GM23248 (cell line): ENCODE data around the gene MRPS31. TPM values are rescaled to one million over a fixed set of nuclear protein-coding genes. Genes with fewer than 3 reads are reported as not detected.

ENCODE experiments used
- DNase-seq: peaks from one replicate; pipeline ENCODE4 v3.0.0-alpha.2; 2015
- H2AFZ ChIP-seq: fragments of 200-600 bp; sonication (generic); 2 replicates; pipeline ENCODE4 v1.6.1; 2016; ENCODE audit warnings: antibody characterized with exemption
- H3F3A ChIP-seq: fragments of 200-600 bp; sonication (generic); 2 replicates; pipeline ENCODE4 v1.6.1; 2016; ENCODE audit warnings: mild to moderate bottlenecking, antibody characterized with exemption, mixed run types; ENCODE audit not compliant: insufficient read depth
- H3K27ac ChIP-seq: fragments of 200-600 bp; sonication (generic); 2 replicates; pipeline ENCODE4 v1.5.1; 2016; ENCODE audit warnings: mild to moderate bottlenecking
- H3K27me3 ChIP-seq: fragments of 200-600 bp; sonication (generic); replicated peaks from 2 replicates; pipeline ENCODE4 v1.6.1; 2016; ENCODE audit warnings: mild to moderate bottlenecking; ENCODE audit not compliant: insufficient read depth
- H3K36me3 ChIP-seq: fragments of 200-600 bp; sonication (generic); 2 replicates; pipeline ENCODE4 v1.6.1; 2016; ENCODE audit warnings: low read depth, mild to moderate bottlenecking
- H3K4me1 ChIP-seq: fragments of 200-600 bp; sonication (generic); 2 replicates; pipeline ENCODE4 v1.6.1; 2016; ENCODE audit warnings: mild to moderate bottlenecking; ENCODE audit not compliant: insufficient read depth
- H3K4me2 ChIP-seq: fragments of 200-600 bp; sonication (generic); one replicate; pipeline ENCODE4 v1.6.1; 2016; ENCODE audit warnings: mild to moderate bottlenecking; ENCODE audit not compliant: unreplicated experiment
- H3K4me3 ChIP-seq: fragments of 200-600 bp; sonication (generic); 2 replicates; pipeline ENCODE4 v1.5.1; 2016; ENCODE audit warnings: mild to moderate bottlenecking
- H3K79me2 ChIP-seq: fragments of 200-600 bp; sonication (generic); 2 replicates; pipeline ENCODE4 v1.6.1; 2016; ENCODE audit warnings: mild to moderate bottlenecking; ENCODE audit not compliant: insufficient read depth
- H3K9ac ChIP-seq: fragments of 200-600 bp; sonication (generic); 2 replicates; pipeline ENCODE4 v1.6.1; 2016; ENCODE audit warnings: mild to moderate bottlenecking
- H3K9me2 ChIP-seq: fragments of 200-600 bp; sonication (generic); 2 replicates; pipeline ENCODE4 v1.6.1; 2016; ENCODE audit warnings: mixed run types, mild to moderate bottlenecking, moderate library complexity; ENCODE audit not compliant: insufficient read depth
- H3K9me3 ChIP-seq: fragments of 200-600 bp; sonication (generic); one replicate; pipeline ENCODE4 v1.6.1; 2017; ENCODE audit warnings: low read depth
- H4K20me1 ChIP-seq: fragments of 200-600 bp; sonication (generic); 2 replicates; pipeline ENCODE4 v1.6.0; 2016; ENCODE audit not compliant: insufficient read depth
- EZH2 ChIP-seq: fragments of 200-600 bp; sonication (generic); IDR thresholded peaks from 2 replicates; pipeline ENCODE4 v1.6.1; 2018; ENCODE audit warnings: antibody characterized with exemption, mild to moderate bottlenecking; ENCODE audit not compliant: insufficient read depth, poor library complexity, severe bottlenecking
- EZH2phosphoT487 ChIP-seq: fragments of 200-600 bp; sonication (generic); IDR thresholded peaks from 2 replicates; pipeline ENCODE4 v1.6.1; 2018; ENCODE audit warnings: antibody characterized with exemption, moderate library complexity, mild to moderate bottlenecking, low read depth; ENCODE audit not compliant: insufficient read depth
- WGBS, 2 experiments: methylation state at CpG; one replicate each; pipeline ENCODE4 v1.1.6; 2015 to 2017; ENCODE audit warnings: low lambda C conversion rate in 2 of 2, low coverage in 1 of 2; ENCODE audit errors: missing lambda C conversion rate in 2 of 2; 5-methylcytosine and 5-hydroxymethylcytosine counted together
- in situ Hi-C: fragments of 300-500 bp; cut with MboI; formaldehyde crosslinking; loops from 2 replicates; pipeline ENCODE4 v1.15.0; 2020
- polyA plus RNA-seq: library from polyadenylated mRNA; unstranded; fragments of >200 nt; fragmentation: Nextera tagmentation; extraction: Ambion mirVana; gene quantifications from 2 replicates; pipeline ENCODE4 v1.2.1, GENCODE V29; 2016
- total RNA-seq: library from RNA; depleted of rRNA; stranded (reverse); fragments of >200 nt; shearing (Covaris generic); gene quantifications from 2 replicates; pipeline ENCODE4 v1.2.3, GENCODE V29; 2014

MRPS31 gene
- total and polyA plus RNA-seq, 2 experiments from 2014 or later: 9.8 to 16.6 TPM

DNA sequence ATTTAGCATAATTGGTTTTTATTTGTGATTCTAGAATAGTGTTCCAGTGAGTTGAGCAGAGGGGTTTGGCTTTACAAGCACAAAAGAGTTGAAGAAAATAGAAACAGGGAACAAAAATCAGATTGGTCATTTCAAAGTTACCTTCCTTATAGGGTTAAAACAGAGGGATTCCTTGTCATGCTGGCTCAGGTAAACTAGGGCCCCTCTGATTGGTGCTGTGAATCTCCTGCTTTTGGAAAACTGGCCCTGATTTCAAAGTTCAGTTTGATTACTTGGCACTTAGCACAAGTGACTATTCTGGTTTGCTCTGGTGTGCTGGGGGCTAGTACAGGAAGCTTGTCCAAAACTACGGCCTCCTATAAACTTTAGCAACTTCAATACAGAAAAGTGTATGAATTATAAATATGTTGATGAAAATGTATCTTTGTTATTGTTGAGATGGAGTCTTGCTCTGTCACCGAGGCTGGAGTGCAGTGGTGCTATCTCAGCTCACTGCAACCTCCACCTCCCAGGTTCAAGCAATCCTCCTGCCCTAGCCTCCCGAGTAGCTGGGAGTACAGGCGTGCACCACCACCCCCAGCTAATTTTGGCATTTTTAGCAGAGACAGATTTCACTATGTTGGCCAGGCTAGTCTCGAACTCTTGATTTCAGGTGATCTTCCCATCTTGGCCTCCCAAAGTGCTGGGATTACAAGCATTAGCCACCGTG lies 1.9 kb upstream of the MRPS31 start:
- Histone ChIP-seq H3K27me3 (no peaks in the 10 kb centered on the region), H4K20me1 (no peaks in the 10 kb centered on the region), H3K4me2 (no peak overlapping the region), H3K4me1 (peaks cover 17% of the 10 kb centered on the region), H3K79me2 (peaks cover 16% of the 10 kb centered on the region; the same call in 1 of the 2 replicates), H3K9me3 (no peaks in the 10 kb centered on the region), H2AFZ (peak overlapping the region; percentile 98), H3K4me3 (no peak overlapping the region), H3K9me2 (no peaks in the 10 kb centered on the region), H3F3A (peaks cover 12% of the 10 kb centered on the region; the same call in 1 of the 2 replicates), H3K9ac (no peak overlapping the region), H3K27ac (no peak overlapping the region), H3K36me3 (no peaks in the 10 kb centered on the region)
- DNase-seq: no peak
- WGBS, 2 experiments: 85 to 95% methylated on average over 6 of the region's 6 CpGs
- TF ChIP-seq EZH2phosphoT487 (no peak), EZH2 (no peak)
- in situ Hi-C loops: no loop called here

- H3K9me3 ChIP-seq: no peaks in the 10 kb centered on the region
- in situ Hi-C loops: no loop called here
- TF ChIP-seq EZH2: no peak
- TF ChIP-seq EZH2phosphoT487: no peak
- H3K9me2 ChIP-seq: no peaks in the 10 kb centered on the region
- peak overlapping the region; percentile 87 for H3K9ac ChIP-seq
- H3K79me2 ChIP-seq: peaks cover 21% of the 10 kb centered on the region
- H3K4me3 ChIP-seq: peak overlapping the region; percentile 96
- H3K36me3 ChIP-seq: peaks cover 6% of the 10 kb centered on the region; the same call in 1 of the 2 replicates
- no peak for DNase-seq
- peaks cover 9% of the 10 kb centered on the region for H3K4me1 ChIP-seq
- peak overlapping the region; percentile 98 for H2AFZ ChIP-seq
- H3K27me3 ChIP-seq: no peaks in the 10 kb centered on the region
- H3K27ac ChIP-seq: peak overlapping the region; percentile 55
- 1% methylated on average over 9 of the region's 9 CpGs for WGBS, 2 experiments
- no peaks in the 10 kb centered on the region for H4K20me1 ChIP-seq
- H3F3A ChIP-seq: peaks cover 5% of the 10 kb centered on the region; the same call in 1 of the 2 replicates
- peak overlapping the region; percentile 92 for H3K4me2 ChIP-seq
Measured at GRCh38 chr13:40770609-40770933, 419 bp downstream of the MRPS31 start.

DNA sequence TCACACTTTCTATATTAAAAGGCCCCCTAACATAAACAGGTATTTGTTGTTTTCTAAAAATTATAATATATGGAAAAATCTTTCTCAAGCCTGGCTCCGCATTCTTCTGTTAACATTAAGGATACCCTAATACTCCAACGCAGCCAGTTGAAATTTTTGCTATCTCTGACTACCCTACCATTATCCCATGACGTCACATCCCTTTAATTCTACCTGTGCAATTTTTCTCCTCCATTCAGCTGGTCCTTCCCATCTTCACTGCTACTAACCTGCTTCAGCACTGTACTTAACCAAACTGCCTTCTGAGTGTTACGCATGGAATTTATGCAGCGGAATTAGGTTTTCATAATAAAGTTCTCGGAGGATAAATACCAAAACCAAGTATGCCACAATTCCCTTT lies 1.0 kb downstream of the MRPS31 start:
- Histone ChIP-seq H2AFZ (peak overlapping the region; percentile 98), H3K9me2 (no peaks in the 10 kb centered on the region), H3F3A (peaks cover 8% of the 10 kb centered on the region), H3K9ac (peak overlapping the region; percentile 87), H4K20me1 (no peaks in the 10 kb centered on the region), H3K4me1 (peaks cover 9% of the 10 kb centered on the region), H3K27ac (no peak overlapping the region), H3K9me3 (no peaks in the 10 kb centered on the region), H3K4me2 (peak overlapping the region; percentile 92), H3K27me3 (no peaks in the 10 kb centered on the region), H3K4me3 (peak overlapping the region; percentile 96), H3K36me3 (peaks cover 7% of the 10 kb centered on the region; the same call in 1 of the 2 replicates), H3K79me2 (peaks cover 21% of the 10 kb centered on the region)
- TF ChIP-seq EZH2phosphoT487: no peak
- TF ChIP-seq EZH2: no peak
- no peak for DNase-seq
- in situ Hi-C loops: no loop called here
- WGBS, 2 experiments: 72 to 74% methylated on average over 6 of the region's 6 CpGs

DNA sequence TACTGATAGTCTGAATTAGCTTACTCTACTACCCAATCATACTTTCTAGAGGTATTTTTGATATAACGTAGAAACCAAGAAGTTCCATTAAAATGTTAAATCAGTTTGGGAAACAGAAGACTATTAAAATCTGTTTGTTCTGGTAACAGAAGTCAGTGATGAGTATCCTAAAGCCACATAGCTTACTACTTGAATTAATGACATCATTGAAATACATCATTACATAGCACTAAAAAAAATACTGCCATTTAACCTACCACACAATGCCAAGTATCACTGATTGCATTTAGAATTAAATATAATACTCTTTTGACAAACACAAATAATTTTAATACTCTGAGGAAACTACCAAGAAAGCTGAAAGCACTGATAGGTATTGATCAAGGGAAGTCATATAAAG lies 5.4 kb downstream of the MRPS31 start:
- in situ Hi-C loops: no loop called here
- H3K27ac ChIP-seq: no peak overlapping the region

More for the DNA sequence above, 5.4 kb downstream of the MRPS31 start:
- Histone ChIP-seq H3K9me3 (no peaks in the 10 kb centered on the region), H3F3A (peaks cover 34% of the 10 kb centered on the region), H3K4me1 (peaks cover 32% of the 10 kb centered on the region), H3K4me3 (no peak overlapping the region), H3K27me3 (no peaks in the 10 kb centered on the region), H3K79me2 (peaks cover 23% of the 10 kb centered on the region), H3K36me3 (peaks cover 11% of the 10 kb centered on the region; the same call in 1 of the 2 replicates), H3K9me2 (no peaks in the 10 kb centered on the region), H3K9ac (no peak overlapping the region), H2AFZ (no peak overlapping the region), H3K4me2 (no peak overlapping the region), H4K20me1 (no peaks in the 10 kb centered on the region)
- 98 to 100% methylated on average over 1 of the region's 1 CpG for WGBS, 2 experiments
- TF ChIP-seq EZH2phosphoT487 (no peak), EZH2 (no peak)
- DNase-seq: no peak
